VCaP (cell line): ENCODE measurements around the gene SLPI.

Source experiments
- H3K27ac ChIP-seq: fragments of 450-650 bp; 2 replicates; pipeline ENCODE4 v1.5.1; 2017
- TF ChIP-seq, protein P1 (sequence below): fragments of 450-650 bp; conservative IDR thresholded peaks from 2 replicates; pipeline ENCODE4 v1.5.1; 2017; ENCODE audit warnings: mild to moderate bottlenecking, moderate library complexity

The SLPI gene

DNA sequence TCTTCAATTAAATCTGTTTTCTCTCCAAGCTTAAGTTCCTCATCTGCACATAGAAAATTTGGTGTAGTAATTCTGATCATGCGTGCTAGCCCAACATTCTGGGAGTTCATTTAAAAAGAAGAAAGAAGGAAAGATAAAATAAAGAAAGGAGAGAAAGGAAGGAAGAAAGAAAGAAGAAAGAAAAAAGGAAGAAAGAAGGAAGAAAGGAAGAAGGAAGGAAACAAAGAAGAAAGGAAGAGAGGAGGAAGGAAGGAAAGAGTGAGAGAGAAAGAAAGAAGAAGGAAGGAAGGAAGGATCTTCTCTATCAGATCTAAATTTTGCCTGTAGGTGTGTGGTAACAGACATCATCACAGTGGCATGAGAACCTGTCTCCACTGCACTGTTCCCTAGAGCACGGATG, 16.2 kb downstream of the SLPI start:
- TF ChIP-seq, protein P1, sequence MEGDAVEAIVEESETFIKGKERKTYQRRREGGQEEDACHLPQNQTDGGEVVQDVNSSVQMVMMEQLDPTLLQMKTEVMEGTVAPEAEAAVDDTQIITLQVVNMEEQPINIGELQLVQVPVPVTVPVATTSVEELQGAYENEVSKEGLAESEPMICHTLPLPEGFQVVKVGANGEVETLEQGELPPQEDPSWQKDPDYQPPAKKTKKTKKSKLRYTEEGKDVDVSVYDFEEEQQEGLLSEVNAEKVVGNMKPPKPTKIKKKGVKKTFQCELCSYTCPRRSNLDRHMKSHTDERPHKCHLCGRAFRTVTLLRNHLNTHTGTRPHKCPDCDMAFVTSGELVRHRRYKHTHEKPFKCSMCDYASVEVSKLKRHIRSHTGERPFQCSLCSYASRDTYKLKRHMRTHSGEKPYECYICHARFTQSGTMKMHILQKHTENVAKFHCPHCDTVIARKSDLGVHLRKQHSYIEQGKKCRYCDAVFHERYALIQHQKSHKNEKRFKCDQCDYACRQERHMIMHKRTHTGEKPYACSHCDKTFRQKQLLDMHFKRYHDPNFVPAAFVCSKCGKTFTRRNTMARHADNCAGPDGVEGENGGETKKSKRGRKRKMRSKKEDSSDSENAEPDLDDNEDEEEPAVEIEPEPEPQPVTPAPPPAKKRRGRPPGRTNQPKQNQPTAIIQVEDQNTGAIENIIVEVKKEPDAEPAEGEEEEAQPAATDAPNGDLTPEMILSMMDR: no peak
- no peak overlapping the region for H3K27ac ChIP-seq

DNA sequence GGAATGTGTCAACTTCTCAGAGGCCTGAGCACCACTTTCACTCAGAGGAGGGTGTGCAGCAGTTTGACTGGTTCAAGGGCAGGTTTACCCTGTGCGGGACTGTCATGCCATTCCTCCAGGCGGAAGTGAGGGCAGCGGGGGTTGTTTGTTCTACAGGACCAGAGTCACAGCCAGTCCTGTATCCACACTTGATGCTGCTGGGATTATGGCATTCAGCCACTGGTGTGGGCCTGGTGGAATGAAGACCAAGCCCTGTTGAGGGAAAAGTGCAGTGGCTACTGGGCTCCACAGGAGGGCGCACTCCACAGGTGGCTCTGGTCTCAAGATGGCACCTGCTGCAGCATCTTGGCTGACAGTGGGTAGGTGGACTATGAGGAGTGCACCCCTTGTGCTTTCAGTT, 18.4 kb downstream of the SLPI start:
- TF ChIP-seq, protein P1: peak; percentile 53
- no peak overlapping the region; the same call in 1 of the 2 replicates for H3K27ac ChIP-seq

DNA sequence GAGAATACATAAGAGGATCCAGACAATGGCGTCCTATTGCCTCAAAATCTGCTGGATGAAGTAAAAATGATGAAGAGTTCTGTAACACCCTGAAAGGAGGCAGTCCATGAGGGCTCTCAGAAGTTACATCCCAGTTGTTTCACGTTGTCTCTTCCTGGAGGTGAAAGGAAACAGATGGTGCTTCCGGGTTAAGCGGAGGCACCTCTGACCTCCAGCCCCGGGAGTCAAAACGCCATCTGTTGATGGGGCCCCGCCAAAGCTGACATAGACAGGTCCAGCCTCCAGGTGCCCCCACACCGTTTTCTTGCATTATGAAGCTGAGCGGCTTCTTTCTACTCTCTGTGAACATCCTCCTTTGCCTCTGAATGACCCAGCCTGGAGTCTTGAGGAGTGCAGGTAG, 23.7 kb downstream of the SLPI start:
- TF ChIP-seq, protein P1: no peak
- no peak overlapping the region for H3K27ac ChIP-seq

DNA sequence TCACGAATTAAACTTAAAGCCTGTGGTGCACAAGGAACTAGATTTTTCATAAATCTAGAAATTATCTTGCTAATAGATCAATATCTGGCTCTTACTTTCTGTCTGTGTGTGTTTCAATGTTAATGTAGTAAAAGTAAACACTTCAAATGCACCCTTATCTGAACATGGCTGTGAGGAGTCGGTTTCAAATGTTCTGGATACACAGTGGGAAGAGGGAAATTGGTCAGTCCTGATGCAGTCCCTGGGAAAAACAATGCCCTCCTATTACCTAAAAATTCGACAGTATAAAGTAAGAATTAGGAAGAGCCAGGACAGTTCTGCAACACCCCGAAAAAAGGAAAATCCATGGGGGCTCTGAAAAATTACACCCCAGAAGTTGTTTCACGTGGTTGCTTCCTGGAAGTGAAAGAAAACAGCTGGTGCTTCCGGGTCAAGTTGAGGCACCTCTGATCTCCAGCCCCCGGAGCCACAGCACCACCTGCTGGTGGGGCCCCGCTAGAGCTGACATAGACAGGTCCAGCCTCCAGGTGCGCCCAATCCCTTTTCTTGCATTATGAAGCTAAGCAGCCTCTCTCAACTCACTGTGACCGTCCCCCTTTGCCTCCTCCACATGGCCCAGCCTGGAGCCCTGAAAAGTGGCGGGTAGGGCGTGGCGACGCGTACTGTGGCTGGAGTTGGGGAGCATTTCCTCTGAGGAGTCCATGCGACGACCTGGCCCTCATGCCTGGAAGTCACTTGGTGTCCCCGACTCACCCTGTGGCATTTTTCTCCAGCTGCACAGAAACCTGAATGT, 24.9 kb downstream of the SLPI start:
- H3K27ac ChIP-seq: peak overlapping the region; percentile 37; the same call in 1 of the 2 replicates
- TF ChIP-seq, protein P1: peak; percentile 67

DNA sequence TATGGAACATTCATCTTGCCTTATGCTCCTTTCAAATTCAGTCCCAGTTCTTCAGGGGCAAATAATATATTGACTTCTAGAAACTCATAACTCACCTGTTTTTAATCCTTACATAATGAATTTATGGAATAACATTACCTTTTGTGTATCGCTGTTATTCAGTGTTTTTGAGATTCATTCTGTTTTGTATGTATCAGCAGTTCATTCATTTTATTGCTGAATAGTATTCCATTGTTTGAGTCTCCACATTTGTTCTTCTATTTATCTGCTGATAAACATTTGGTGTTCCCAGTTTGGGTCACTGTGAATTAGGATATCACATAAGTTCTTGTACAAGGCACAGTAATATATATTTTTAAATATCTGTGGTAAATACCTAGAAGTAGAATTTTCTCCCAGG, 28.1 kb downstream of the SLPI start:
- TF ChIP-seq, protein P1: no peak
- no peak overlapping the region for H3K27ac ChIP-seq

DNA sequence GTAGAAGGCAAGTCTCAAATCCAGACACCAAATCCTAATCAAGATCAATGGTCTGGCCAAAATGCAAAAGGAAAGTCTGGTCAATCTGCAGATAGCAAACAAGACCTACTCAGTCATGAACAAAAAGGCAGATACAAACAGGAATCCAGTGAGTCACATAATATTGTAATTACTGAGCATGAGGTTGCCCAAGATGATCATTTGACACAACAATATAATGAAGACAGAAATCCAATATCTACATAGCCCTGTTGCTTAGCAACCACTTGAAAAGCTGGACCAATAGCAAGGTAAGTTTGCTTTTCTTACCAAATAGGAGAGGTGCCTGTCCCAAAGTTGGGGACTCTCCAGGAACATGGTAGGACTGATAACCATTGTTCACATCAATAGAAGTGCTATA, 31.2 kb downstream of the SLPI start:
- no peak overlapping the region for H3K27ac ChIP-seq
- TF ChIP-seq, protein P1: no peak

DNA sequence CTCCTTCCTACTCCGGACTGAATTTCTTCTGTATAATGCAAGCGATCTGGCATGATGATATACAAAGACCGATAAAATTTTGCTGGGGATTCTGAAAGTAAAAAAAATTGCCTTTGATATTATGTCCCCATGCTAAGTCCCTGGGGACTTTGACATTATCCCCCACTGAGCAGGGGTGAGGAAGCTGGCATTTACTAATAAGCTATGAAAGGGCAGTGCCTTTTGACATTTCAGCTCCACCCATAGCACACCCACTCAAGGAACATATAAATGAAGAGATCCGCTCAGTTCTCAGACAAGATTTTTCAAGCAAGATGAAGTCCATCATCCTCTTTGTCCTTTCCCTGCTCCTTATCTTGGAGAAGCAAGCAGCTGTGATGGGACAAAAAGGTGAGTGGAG, 33.3 kb downstream of the SLPI start, which contains the start of gene SEMG2:
SEMG2 (plus strand) TSS at position 298 of the 400 bp plus-strand sequence; CDS start at position 315, 17 bp downstream.
- H3K27ac ChIP-seq: peak within 1 kb of the TSS; percentile 99
- TF ChIP-seq, protein P1: no peak
